K562 (cell line): ENCODE measurements around the gene TRMT2B. TPM values are rescaled to one million over a fixed set of nuclear protein-coding genes. Genes with fewer than 3 reads are reported as not detected.

Experiments used
- ATAC-seq: fragments of 200-7000 bp; cut with Tn5 transposase; 3 replicates; pipeline ENCODE4 v1.9.1; 2020; ENCODE audit warnings: moderate library complexity
- BruUV-seq: library from RNA; stranded (reverse); fragments of 400-500 nt; replicated peaks from 2 replicates; lab custom pipeline; 2021; lab: Mats Ljungman, UMichigan
- CTCF ChIA-PET: fragments of 300-600 bp; formaldehyde crosslinking; extraction: SDS; loops from one replicate; lab custom pipeline; 2021; ENCODE audit warnings: low intra/inter-chr PET ratio; lab: Yijun Ruan, JAX
- POLR2A ChIA-PET: fragments of 300-600, 350-650 bp; sonication (Branson Sonifier 250); formaldehyde crosslinking; extraction: SDS; loops from one replicate; lab custom pipeline; 2021; ENCODE audit warnings: antibody characterized with exemption, inconsistent platforms; lab: Yijun Ruan, JAX
- DNase-seq, 4 experiments: peaks; one replicate each; pipeline versions ENCODE4 v3.0.0 to v3.0.0-alpha.2; 2011 to 2018; ENCODE audit warnings: low spot score in 3 of 4, mixed read lengths in 3 of 4; ENCODE audit errors: extremely low read depth in 1 of 4
- FAIRE-seq: peaks from 2 replicates; lab custom pipeline; 2011; peaks lifted over from hg19 to GRCh38; lab: Jason Lieb, UNC
- H2AFZ ChIP-seq: 2 replicates; pipeline ENCODE4 v1.6.0; 2011; ENCODE audit warnings: low read depth, low read length, control low read depth, inconsistent platforms
- H3K27ac ChIP-seq: fragments of 200-600 bp; 3 replicates; pipeline ENCODE4 v1.8.0; 2011; ENCODE audit warnings: low read depth, mild to moderate bottlenecking, control low read depth, inconsistent platforms, low read length, moderate library complexity, mixed read lengths; ENCODE audit errors: extremely low read depth
- H3K27me3 ChIP-seq, 2 experiments: fragments of 300-600 bp in 1 of 2; 2 replicates in 1 of 2; 3 replicates in 1 of 2; pipeline versions ENCODE4 v1.6.0 to v1.8.0; 2011; ENCODE audit warnings: inconsistent platforms in 2 of 2, low read length in 2 of 2, mild to moderate bottlenecking in 1 of 2, mixed read lengths in 1 of 2, moderate library complexity in 1 of 2; ENCODE audit not compliant: control insufficient read depth in 2 of 2, insufficient read depth in 2 of 2
- H3K36me3 ChIP-seq: fragments of 300-600 bp; 3 replicates; pipeline ENCODE4 v1.8.0; 2011; ENCODE audit warnings: mild to moderate bottlenecking, low read length, inconsistent platforms; ENCODE audit not compliant: control insufficient read depth, insufficient read depth
- H3K4me1 ChIP-seq, 2 experiments: fragments of 200-600 bp in 1 of 2; replicated peaks in 1 of 2; 2 replicates in 1 of 2; 3 replicates in 1 of 2; pipeline versions ENCODE4 v1.5.1 to v1.8.0; 2011; ENCODE audit warnings: inconsistent platforms in 2 of 2, low read length in 2 of 2, mild to moderate bottlenecking in 1 of 2, mixed read lengths in 1 of 2, moderate library complexity in 1 of 2; ENCODE audit not compliant: control insufficient read depth in 2 of 2, insufficient read depth in 2 of 2
- H3K4me2 ChIP-seq: 2 replicates; pipeline ENCODE4 v1.6.1; 2011; ENCODE audit warnings: low read length, control low read depth, inconsistent platforms, mixed read lengths; ENCODE audit not compliant: insufficient read depth
- H3K4me3 ChIP-seq: fragments of 200-600 bp; sonication (generic), shearing (Covaris generic); 2 replicates; pipeline ENCODE4 v1.5.1; 2016; ENCODE audit warnings: control low read depth, inconsistent platforms
- H3K79me2 ChIP-seq: fragments of 200-600 bp; 3 replicates; pipeline ENCODE4 v1.8.0; 2011; ENCODE audit warnings: low read length, inconsistent platforms; ENCODE audit not compliant: control insufficient read depth, insufficient read depth
- H3K9ac ChIP-seq, 2 experiments: 2 replicates each; pipeline versions ENCODE4 v1.6.0 to v1.6.1; 2011; ENCODE audit warnings: low read depth in 2 of 2, low read length in 2 of 2, control low read depth in 1 of 2, inconsistent platforms in 1 of 2, mild to moderate bottlenecking in 1 of 2, mixed read lengths in 1 of 2; ENCODE audit not compliant: insufficient read depth in 1 of 2
- H3K9me1 ChIP-seq: one replicate; pipeline ENCODE4 v1.6.0; 2011; ENCODE audit warnings: inconsistent platforms, mild to moderate bottlenecking, low read length, moderate library complexity; ENCODE audit not compliant: control insufficient read depth, insufficient read depth
- H3K9me3 ChIP-seq: replicated peaks from 2 replicates; pipeline ENCODE4 v1.5.1; 2011; ENCODE audit warnings: low read depth, low read length, inconsistent platforms; ENCODE audit not compliant: control insufficient read depth, insufficient read depth
- H4K20me1 ChIP-seq: replicated peaks from 2 replicates; pipeline ENCODE4 v1.6.1; 2011; ENCODE audit warnings: low read length, inconsistent platforms, mixed read lengths; ENCODE audit not compliant: control insufficient read depth, insufficient read depth
- C11orf30 ChIP-seq: fragments of 450-650 bp; IDR thresholded peaks from 2 replicates; pipeline ENCODE4 v1.6.1; 2016; ENCODE audit warnings: low read depth, mild to moderate bottlenecking
- ZMIZ1 ChIP-seq, 2 experiments: fragments of 150-350 bp in 1 of 2; IDR thresholded peaks; 2 replicates each; pipeline ENCODE4 v1.6.1; 2012 to 2016; ENCODE audit warnings: low read depth in 2 of 2, low read length in 2 of 2, mild to moderate bottlenecking in 1 of 2, moderate library complexity in 1 of 2
- WGBS: fragments of 100-300 bp; shearing (Covaris generic); methylation state at CpG from one replicate; pipeline ENCODE4 v1.1.6; 2016; ENCODE audit warnings: low coverage, mixed read lengths; ENCODE audit not compliant: insufficient coverage; ENCODE audit errors: missing lambda C conversion rate; 5-methylcytosine and 5-hydroxymethylcytosine counted together
- in situ Hi-C: fragments of 300-500 bp; cut with MboI; formaldehyde crosslinking; loops from 4 replicates; pipeline ENCODE4 v1.15.0; 2018; ENCODE audit warnings: inconsistent platforms, mixed read lengths
- intact Hi-C: fragments of 100-400 bp; cut with micrococcal nuclease; formaldehyde crosslinking; loops from 2 replicates; pipeline ENCODE4 v1.14.2; 2022
- polyA plus RNA-seq, 8 experiments: library from polyadenylated mRNA; depleted of rRNA in 4 of 8; stranded (reverse) in 5 of 8; unstranded in 3 of 8; fragments of >200 nt; fragmentation: Nextera tagmentation in 2 of 8; fragmentation: Illumina TruSeq in 1 of 8; extraction: Ambion mirVana in 2 of 8; extraction: Trizol in 1 of 8; gene quantifications; 2 replicates each; pipeline versions ENCODE4 v1.2.1 to v1.2.3, GENCODE V29; 2011 to 2014; ENCODE audit warnings: inconsistent platforms in 1 of 8, missing spikeins in 1 of 8
- total RNA-seq, 7 experiments: library from RNA; depleted of rRNA in 6 of 7; stranded (reverse); fragments of >200 nt in 6 of 7; fragmentation: Illumina TruSeq in 2 of 7; extraction: Trizol in 2 of 7; gene quantifications; 2 replicates each; pipeline versions ENCODE4 v1.2.1 to v1.2.3, GENCODE V29; 2011 to 2021; ENCODE audit warnings: low replicate concordance in 1 of 7

Gene TRMT2B
- total and polyA plus RNA-seq, 9 of the 15 experiments (the other 6 are each of a cell fraction or from before 2014, with no cell fraction given) = 3.9 to 23.4 (median 18.1) TPM

DNA sequence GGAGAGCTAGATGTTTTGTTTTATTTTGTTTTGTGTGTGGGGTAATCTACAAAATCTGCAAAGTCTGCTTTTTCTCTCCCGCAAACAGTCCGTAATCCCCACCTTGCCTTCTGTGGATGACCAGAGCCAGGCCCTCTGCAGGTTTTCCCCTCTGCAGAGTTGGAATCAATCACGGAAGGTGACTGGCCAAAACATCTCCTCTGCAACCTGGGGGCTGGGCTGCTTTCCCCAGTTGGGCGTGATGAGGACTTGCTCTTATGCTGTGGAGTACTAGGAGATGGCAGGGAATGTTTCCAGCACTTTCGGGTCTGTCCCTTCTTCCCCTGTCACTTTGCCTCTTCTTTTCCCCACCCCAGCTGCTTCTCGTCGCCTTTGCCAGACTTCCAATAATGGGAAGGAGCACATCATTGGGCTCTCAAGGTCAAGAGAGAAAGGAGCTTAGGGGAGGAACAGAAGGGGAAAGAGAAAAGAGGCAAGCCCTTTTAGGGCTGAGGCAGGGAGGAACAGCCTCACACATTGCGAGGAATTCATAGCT, 27.9 kb upstream of the TRMT2B start:
- Histone ChIP-seq H3K9ac (no peak overlapping the region), H3K27ac (no peak overlapping the region), H3K79me2 (no peaks in the 10 kb centered on the region), H3K9me3 (no peaks in the 10 kb centered on the region), H3K4me3 (no peak overlapping the region), H3K4me1 (no peaks in the 10 kb centered on the region; a peak in 1 of 5 replicates), H3K9me1 (no peaks in the 10 kb centered on the region), H2AFZ (no peak overlapping the region), H3K27me3 (peaks cover 0 to 11% of the 10 kb centered on the region in 2 experiments; a peak in 2 of 5 replicates), H3K36me3 (no peaks in the 10 kb centered on the region), H4K20me1 (no peaks in the 10 kb centered on the region), H3K4me2 (no peak overlapping the region)
- ChIA-PET CTCF (no interaction called here), POLR2A (interaction anchor here (0.6 kb wide), 2 partner anchors 16 to 79 kb away, joined by 3 to 4 read pairs; no protein-coding TSS in a partner anchor)
- DNase-seq (no peak), ATAC-seq (no peak; the same call in 1 of the 3 replicates), FAIRE-seq (no peak)
- TF ChIP-seq ZMIZ1 (IDR thresholded peaks at IDR 0.05; ENCODE audit: low read depth in 2 of 2, low read length in 2 of 2) (no peak), C11orf30 (0 out of 2 replicates have a peak, but pooled peaks have one; percentile 13)
- intact Hi-C loops (no loop called here), in situ Hi-C loops (no loop called here)
- no TSS peak for BruUV-seq
- 14% methylated on average over 5 of the region's 8 CpGs for WGBS
